Measurements from ENCODE around the gene PAX6. TPM values are rescaled to one million over a fixed set of nuclear protein-coding genes. Genes with fewer than 3 reads are reported as not detected.
"Not testable (repeated sequence)": the region's sequence is repeated elsewhere in the genome, so short reads cannot be mapped to it uniquely, and the experiment has no call there.

PAX6 gene
- total RNA-seq, 1 donor from 2014 or later = not detected

- H3K27ac Mint-ChIP-seq; H3K27me3 Mint-ChIP-seq (ENCODE audit: low read depth); H3K4me3 Mint-ChIP-seq (ENCODE audit: low read depth); H3K9me3 Mint-ChIP-seq; DNase-seq (ENCODE audit: low spot score); H3K36me3 Mint-ChIP-seq (ENCODE audit: low read depth); intact Hi-C loops (cut with micrococcal nuclease); H3K4me1 Mint-ChIP-seq (ENCODE audit: low read depth): not testable (repeated sequence)
These were observed 70.3 kb downstream of the PAX6 start for GRCh38 chr11:31740731-31741368.

GRCh38 chr11:31740131-31740530 lies 71.0 kb downstream of the PAX6 start:
- H3K9me3 Mint-ChIP-seq = peaks cover 7% of the 10 kb centered on the region
- H3K36me3 Mint-ChIP-seq (ENCODE audit: low read depth) = no peaks in the 10 kb centered on the region
- H3K4me1 Mint-ChIP-seq (ENCODE audit: low read depth) = no peaks in the 10 kb centered on the region
- H3K4me3 Mint-ChIP-seq (ENCODE audit: low read depth) = no peak overlapping the region
- no peak for DNase-seq (ENCODE audit: low spot score)
- no peak overlapping the region for H3K27ac Mint-ChIP-seq
- no peaks in the 10 kb centered on the region for H3K27me3 Mint-ChIP-seq (ENCODE audit: low read depth)
- intact Hi-C loops (cut with micrococcal nuclease) = no loop called here
